Lung (tissue), 12 donors: ENCODE results near the gene SHISA5. TPM values are rescaled to one million over a fixed set of nuclear protein-coding genes. Genes with fewer than 3 reads are reported as not detected.

Experiments
- ATAC-seq: fragments of 200-7000 bp; cut with Tn5 transposase; one replicate; pipeline ENCODE4 v1.9.1; 2020; ENCODE audit warnings: moderate number of reproducible peaks; ENCODE audit not compliant: insufficient read depth, low FRiP score
- DNase-seq, 3 donors: peaks; one replicate each; pipeline ENCODE4 v3.0.0-alpha.2; 2013 to 2017
- H3K27ac ChIP-seq, 2 donors: one replicate each; pipeline ENCODE4 v1.5.1; 2013; ENCODE audit warnings: mild to moderate bottlenecking in 2 of 2, moderate library complexity in 2 of 2, control low read depth in 1 of 2, inconsistent platforms in 1 of 2, low read depth in 1 of 2, low read length in 1 of 2
- H3K27me3 ChIP-seq, 3 donors: one replicate each; pipeline ENCODE4 v1.5.1; 2013; ENCODE audit warnings: low read length in 2 of 3; ENCODE audit not compliant: control insufficient read depth in 3 of 3, insufficient read depth in 3 of 3
- H3K36me3 ChIP-seq, 4 donors: one replicate each; pipeline ENCODE4 v1.5.1; 2013; ENCODE audit warnings: low read length in 4 of 4, mild to moderate bottlenecking in 1 of 4, moderate library complexity in 1 of 4; ENCODE audit not compliant: control insufficient read depth in 4 of 4, insufficient read depth in 4 of 4
- H3K4me1 ChIP-seq, 5 donors: one replicate each; pipeline ENCODE4 v1.5.1; 2013; ENCODE audit warnings: low read length in 5 of 5, mild to moderate bottlenecking in 2 of 5, moderate library complexity in 1 of 5; ENCODE audit not compliant: control insufficient read depth in 5 of 5, insufficient read depth in 5 of 5
- H3K4me3 ChIP-seq: one replicate; pipeline ENCODE4 v1.5.1; 2013; ENCODE audit warnings: mild to moderate bottlenecking, control low read depth, moderate library complexity
- H3K9ac ChIP-seq, 2 donors: one replicate each; pipeline ENCODE4 v1.5.1; 2013; ENCODE audit warnings: low read length in 2 of 2, control low read depth in 1 of 2; ENCODE audit not compliant: insufficient read depth in 1 of 2
- H3K9me3 ChIP-seq, 4 donors: one replicate each; pipeline ENCODE4 v1.5.1; 2013; ENCODE audit warnings: low read length in 3 of 4, mild to moderate bottlenecking in 1 of 4, moderate library complexity in 1 of 4; ENCODE audit not compliant: control insufficient read depth in 4 of 4, insufficient read depth in 3 of 4
- WGBS, 2 donors: extraction: QIAGEN DNeasy Blood & Tissue Kit; methylation state at CpG; one replicate each; pipeline ENCODE4 v1.1.7; 2013; 5-methylcytosine and 5-hydroxymethylcytosine counted together
- polyA plus RNA-seq, 2 donors: library from polyadenylated mRNA; stranded (reverse); fragments of 200-250 nt; gene quantifications; one replicate each; pipeline ENCODE4 v1.2.1, GENCODE V29; 2013
- total RNA-seq, 2 donors: library from RNA; depleted of rRNA in 1 of 2; stranded (reverse); fragments of >200 nt in 1 of 2; gene quantifications; one replicate each; pipeline ENCODE4 v1.2.1, GENCODE V29; 2014 to 2021
- TF ChIP-seq, protein P1 (sequence below): IDR thresholded peaks from 2 replicates; pipeline ENCODE4 v1.5.1; 2012; ENCODE audit warnings: mild to moderate bottlenecking; ENCODE audit errors: control extremely low read depth, extremely low read depth
- donor health status: control.
- donor health status: control.
- donor health status: Bipolar disorder and iron deficiency.
- donor health status: healthy.
- donor health status: DM: yes; HTN: yes; CAD: no.

The SHISA5 gene
- total and polyA plus RNA-seq, 4 donors: 70.5 to 184 (median 131) TPM

- Histone ChIP-seq H3K9me3 (no peaks in the 10 kb centered on the region), H3K9ac (peak overlapping the region in 1 of 2 donors; percentile 75), H3K4me3 (no peak overlapping the region), H3K27ac (peak overlapping the region; percentile 42 to 95), H3K27me3 (no peaks in the 10 kb centered on the region), H3K4me1 (peaks cover 0 to 49% (median 24%) of the 10 kb centered on the region in 5 donors), H3K36me3 (peaks cover 0 to 12% (median 7%) of the 10 kb centered on the region in 4 donors)
- TF ChIP-seq, protein P1, sequence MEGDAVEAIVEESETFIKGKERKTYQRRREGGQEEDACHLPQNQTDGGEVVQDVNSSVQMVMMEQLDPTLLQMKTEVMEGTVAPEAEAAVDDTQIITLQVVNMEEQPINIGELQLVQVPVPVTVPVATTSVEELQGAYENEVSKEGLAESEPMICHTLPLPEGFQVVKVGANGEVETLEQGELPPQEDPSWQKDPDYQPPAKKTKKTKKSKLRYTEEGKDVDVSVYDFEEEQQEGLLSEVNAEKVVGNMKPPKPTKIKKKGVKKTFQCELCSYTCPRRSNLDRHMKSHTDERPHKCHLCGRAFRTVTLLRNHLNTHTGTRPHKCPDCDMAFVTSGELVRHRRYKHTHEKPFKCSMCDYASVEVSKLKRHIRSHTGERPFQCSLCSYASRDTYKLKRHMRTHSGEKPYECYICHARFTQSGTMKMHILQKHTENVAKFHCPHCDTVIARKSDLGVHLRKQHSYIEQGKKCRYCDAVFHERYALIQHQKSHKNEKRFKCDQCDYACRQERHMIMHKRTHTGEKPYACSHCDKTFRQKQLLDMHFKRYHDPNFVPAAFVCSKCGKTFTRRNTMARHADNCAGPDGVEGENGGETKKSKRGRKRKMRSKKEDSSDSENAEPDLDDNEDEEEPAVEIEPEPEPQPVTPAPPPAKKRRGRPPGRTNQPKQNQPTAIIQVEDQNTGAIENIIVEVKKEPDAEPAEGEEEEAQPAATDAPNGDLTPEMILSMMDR: no peak
- no peak for ATAC-seq
- no peak for DNase-seq
- WGBS, 2 donors: 72 to 94% methylated on average over 9 of the region's 9 CpGs
Measured at GRCh38 chr3:48427630-48427962, 76.4 kb downstream of the SHISA5 start.

GRCh38 chr3:48426944-48427629 lies 76.9 kb downstream of the SHISA5 start:
- 56 to 80% methylated on average over 8 of the region's 8 CpGs for whole genome bisulfite sequencing, 2 donors
- peak overlapping the region; percentile 44 to 47 for H3K27ac ChIP-seq
- peaks cover 0 to 49% (median 24%) of the 10 kb centered on the region in 5 donors for H3K4me1 ChIP-seq
- TF ChIP-seq, protein P1: no peak
- H3K36me3 ChIP-seq: peaks cover 0 to 9% (median 2%) of the 10 kb centered on the region in 4 donors
- H3K9me3 ChIP-seq: no peaks in the 10 kb centered on the region
- ATAC-seq: no peak
- H3K27me3 ChIP-seq: no peaks in the 10 kb centered on the region
- H3K9ac ChIP-seq: no peak overlapping the region
- H3K4me3 ChIP-seq: no peak overlapping the region
- DNase-seq: no peak

DNA sequence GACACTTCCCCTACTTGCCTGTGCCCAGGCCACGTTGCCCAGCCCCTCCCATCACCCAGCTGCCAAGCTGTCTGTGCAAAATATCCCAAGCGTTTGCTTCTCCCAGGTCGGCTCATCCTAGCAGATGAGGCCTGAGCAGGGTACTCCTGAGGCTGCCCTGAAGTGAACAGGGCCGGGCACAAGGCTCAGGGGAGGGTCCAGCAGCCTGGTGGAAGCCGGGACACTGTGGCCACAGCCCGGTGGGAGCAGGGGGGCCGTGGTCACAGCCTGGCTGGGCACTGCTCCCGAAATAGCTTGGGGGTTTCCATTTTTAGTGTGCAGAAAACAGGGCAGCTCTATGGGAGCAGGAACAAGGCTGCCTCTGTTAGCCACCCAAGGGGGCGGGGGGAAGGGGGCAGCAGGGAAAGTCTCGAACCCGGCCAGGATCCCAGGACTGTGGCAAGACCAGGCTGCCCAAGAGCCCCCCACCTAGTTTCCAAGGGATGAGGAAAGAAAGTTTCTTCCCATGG lies 77.5 kb downstream of the SHISA5 start:
- H3K4me1 ChIP-seq: peaks cover 0 to 49% (median 24%) of the 10 kb centered on the region in 5 donors
- peak overlapping the region in 1 of 2 donors; percentile 58 for H3K9ac ChIP-seq
- DNase-seq: no peak
- H3K27ac ChIP-seq: peak overlapping the region; percentile 44 to 47
- TF ChIP-seq, protein P1: no peak
- H3K36me3 ChIP-seq: peaks cover 0 to 9% (median 2%) of the 10 kb centered on the region in 4 donors
- WGBS, 2 donors: 58 to 62% methylated on average over 11 of the region's 11 CpGs
- H3K9me3 ChIP-seq: no peaks in the 10 kb centered on the region
- ATAC-seq: no peak
- no peak overlapping the region for H3K4me3 ChIP-seq
- no peaks in the 10 kb centered on the region for H3K27me3 ChIP-seq
